ENCODE data around the gene APP.

APP gene

GRCh38 chr21:25967181-25967900, 203.2 kb downstream of the APP start:
- no peak for DNase-seq

GRCh38 chr21:25965951-25966707, 204.4 kb downstream of the APP start:
- DNase-seq, result no peak

- DNase-seq, result no peak
Observed at GRCh38 chr21:25964926-25965325, 205.6 kb downstream of the APP start.

- no peak for DNase-seq
Observed at GRCh38 chr21:25964015-25964414, 206.6 kb downstream of the APP start.

GRCh38 chr21:25963181-25963580, 207.4 kb downstream of the APP start:
- DNase-seq, result no peak

GRCh38 chr21:25961042-25961441, 209.5 kb downstream of the APP start:
- no peak for DNase-seq

- no peak for DNase-seq
Observed at GRCh38 chr21:25960402-25960801, 210.2 kb downstream of the APP start.

- DNase-seq, result no peak
Observed at GRCh38 chr21:25959799-25960198, 210.8 kb downstream of the APP start.

GRCh38 chr21:25956993-25957714, 213.4 kb downstream of the APP start:
- DNase-seq, result no peak

- no peak for DNase-seq
Observed at GRCh38 chr21:25955646-25956045, 214.9 kb downstream of the APP start.

- no peak for DNase-seq
Observed at GRCh38 chr21:25953659-25954058, 216.9 kb downstream of the APP start.

GRCh38 chr21:25953196-25953595, 217.4 kb downstream of the APP start:
- no peak for DNase-seq

GRCh38 chr21:25952306-25952705, 218.3 kb downstream of the APP start:
- no peak for DNase-seq

- no peak for DNase-seq
Observed at GRCh38 chr21:25949701-25950100, 220.9 kb downstream of the APP start.

- no peak for DNase-seq
Observed at GRCh38 chr21:25944672-25945213, 225.8 kb downstream of the APP start.

GRCh38 chr21:25944082-25944481, 226.5 kb downstream of the APP start:
- DNase-seq, result no peak

GRCh38 chr21:25942135-25942534, 228.4 kb downstream of the APP start:
- DNase-seq, result no peak

GRCh38 chr21:25939396-25939761, 231.2 kb downstream of the APP start:
- no peak for DNase-seq

- no peak for DNase-seq
Observed at GRCh38 chr21:25938658-25939395, 231.7 kb downstream of the APP start.

- DNase-seq, result no peak
Observed at GRCh38 chr21:25936776-25937175, 233.8 kb downstream of the APP start.

- peak; percentile 36 for DNase-seq
Observed at GRCh38 chr21:25934771-25935224, 235.8 kb downstream of the APP start.

- no peak for DNase-seq
Observed at GRCh38 chr21:25934130-25934529, 236.4 kb downstream of the APP start.

- DNase-seq, result no peak
Observed at GRCh38 chr21:25931765-25932164, 238.8 kb downstream of the APP start.
